Measurements from ENCODE around the gene UAP1L1.
"Not testable (repeated sequence)": the region's sequence is repeated elsewhere in the genome, so short reads cannot be mapped to it uniquely, and the experiment has no call there.

Gene UAP1L1

GRCh38 chr9:137057545-137057944 is 19.8 kb upstream of the UAP1L1 start:
- no peak for DNase-seq

GRCh38 chr9:137058521-137059234 is 18.6 kb upstream of the UAP1L1 start:
- DNase-seq = no peak

DNA sequence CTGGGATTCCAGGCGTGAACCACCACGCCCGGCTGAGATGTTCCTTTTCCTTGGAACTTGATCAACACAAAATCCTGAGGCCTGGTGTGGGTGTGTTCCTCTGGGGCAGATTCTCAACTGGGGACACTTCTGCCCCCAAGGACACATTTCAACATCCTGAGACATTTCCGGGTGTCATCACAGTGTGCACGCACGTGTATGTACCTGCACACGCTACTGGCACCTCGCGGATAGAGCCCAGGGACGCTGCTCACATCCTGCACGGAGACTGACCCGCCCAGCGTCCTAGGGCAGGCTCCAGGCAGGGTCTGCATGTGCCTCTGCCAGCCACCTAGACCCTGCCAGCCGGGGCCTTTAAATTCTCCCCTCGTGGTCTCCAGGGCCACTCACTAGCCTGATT is 14.9 kb upstream of the UAP1L1 start:
- DNase-seq = no peak

DNA sequence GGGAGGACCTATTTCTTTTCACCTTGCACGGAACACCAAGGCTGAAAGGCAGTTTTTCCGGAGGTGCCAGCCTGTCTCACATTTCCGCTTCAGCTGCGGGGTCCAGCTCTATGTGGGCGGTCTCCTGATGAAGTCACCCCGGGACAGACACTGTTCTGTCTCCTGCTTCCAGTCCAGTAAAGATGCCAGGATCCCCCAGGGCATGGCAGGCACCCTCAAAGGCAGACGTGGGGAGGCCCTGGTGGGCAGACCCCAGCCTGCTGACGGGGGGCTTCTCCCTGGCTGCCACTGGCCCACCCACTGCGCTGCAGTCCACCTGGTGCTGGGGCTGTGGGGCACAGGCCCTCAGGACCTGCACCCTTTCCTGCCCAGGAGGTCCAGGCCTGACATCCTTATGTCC is 14.5 kb upstream of the UAP1L1 start:
- DNase-seq = not testable (repeated sequence)

GRCh38 chr9:137063311-137064026 is 13.8 kb upstream of the UAP1L1 start:
- no peak for DNase-seq

- DNase-seq = peak; percentile 26 to 51 (median 46)
Measured at GRCh38 chr9:137064027-137064879, 13.1 kb upstream of the UAP1L1 start.

GRCh38 chr9:137064880-137065164 is 12.5 kb upstream of the UAP1L1 start:
- DNase-seq = no peak

GRCh38 chr9:137065336-137065967 is 11.9 kb upstream of the UAP1L1 start:
- no peak for DNase-seq

DNA sequence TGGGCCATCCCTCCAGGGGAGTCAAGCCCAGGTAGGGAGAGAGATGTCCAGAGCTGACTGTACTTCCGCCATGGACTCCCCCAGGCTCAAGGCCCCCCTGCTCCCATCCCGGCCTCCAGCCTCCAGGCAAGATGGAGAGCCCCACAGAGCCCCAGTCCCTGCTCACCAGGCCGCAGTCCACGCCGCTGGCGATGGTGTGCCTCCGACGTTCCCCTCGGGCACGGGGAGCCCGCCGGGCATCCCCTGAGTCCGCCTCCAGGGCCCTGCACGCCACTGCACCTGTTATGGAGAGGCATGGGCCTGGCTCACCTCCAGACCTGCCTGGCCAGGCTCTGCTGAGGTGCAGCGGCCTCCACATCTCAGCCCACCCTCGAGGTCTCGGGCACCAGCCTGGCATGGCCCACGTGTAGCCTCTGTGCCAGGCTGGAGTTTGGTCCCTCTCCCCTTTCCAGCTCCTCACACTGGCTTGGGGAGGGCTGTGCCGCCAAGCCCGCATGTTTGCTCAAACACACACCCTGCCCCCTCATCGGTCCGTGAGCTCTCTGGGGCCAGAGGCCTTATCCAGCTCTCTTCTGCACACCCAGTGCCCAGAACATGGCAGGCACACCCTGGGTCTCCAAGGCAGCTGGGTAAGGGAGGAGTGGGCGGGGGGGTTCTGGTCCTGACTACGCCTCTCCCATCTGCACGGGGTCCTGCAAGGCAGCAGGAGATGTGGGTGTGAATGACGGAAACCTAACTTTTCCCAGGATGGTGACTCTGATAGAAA is 11.0 kb upstream of the UAP1L1 start:
- no peak for DNase-seq

- peak; percentile 50 to 77 (median 71) for DNase-seq
Measured at GRCh38 chr9:137067860-137068538, 9.3 kb upstream of the UAP1L1 start.

- DNase-seq = no peak
Measured at GRCh38 chr9:137068539-137069507, 8.5 kb upstream of the UAP1L1 start.

- DNase-seq = no peak
Measured at GRCh38 chr9:137069508-137070091, 7.7 kb upstream of the UAP1L1 start.

DNA sequence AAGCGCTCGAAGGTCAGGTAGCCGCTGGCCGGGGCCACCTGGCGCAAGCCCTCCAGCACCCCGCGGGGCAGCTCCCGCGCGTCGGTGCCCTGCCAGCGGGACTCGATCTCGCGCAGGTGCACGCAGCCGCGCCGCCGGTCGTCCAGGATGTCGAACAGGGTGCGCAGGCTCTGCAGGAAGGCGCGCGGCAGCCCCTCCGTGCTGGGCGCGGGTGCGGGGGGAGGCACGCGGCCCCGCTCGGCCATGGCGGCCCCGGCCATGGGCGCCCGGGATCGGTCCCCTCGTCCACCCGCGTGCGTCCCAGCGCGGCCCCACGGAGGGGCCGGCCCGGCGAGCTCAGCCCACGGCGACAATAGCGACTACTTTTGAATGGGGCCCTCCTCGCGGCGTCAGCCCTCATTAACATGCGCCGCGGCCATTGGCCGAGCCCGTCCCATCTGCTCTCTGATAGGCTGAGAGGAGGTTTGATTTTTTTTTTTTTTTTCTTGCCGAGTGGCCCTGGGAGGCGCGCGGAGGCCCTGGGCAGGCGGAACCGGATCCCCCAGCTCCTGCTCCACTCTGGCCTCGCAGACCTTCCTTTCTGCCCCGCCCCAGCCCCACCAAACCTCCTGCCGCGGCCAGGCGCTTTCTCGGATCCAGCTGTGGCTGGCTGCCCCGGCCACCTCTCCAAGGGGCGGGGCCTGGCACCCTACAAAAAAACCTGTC is 7.0 kb upstream of the UAP1L1 start, which contains the start of gene SAPCD2:
TSS of gene SAPCD2 (minus strand) at position 357 of the 705 bp plus-strand sequence. CDS start at position 260, 97 bp downstream.
- peak; percentile 51 to 71 (median 64) for DNase-seq

GRCh38 chr9:137070906-137071275 is 6.4 kb upstream of the UAP1L1 start:
- DNase-seq = no peak

DNA sequence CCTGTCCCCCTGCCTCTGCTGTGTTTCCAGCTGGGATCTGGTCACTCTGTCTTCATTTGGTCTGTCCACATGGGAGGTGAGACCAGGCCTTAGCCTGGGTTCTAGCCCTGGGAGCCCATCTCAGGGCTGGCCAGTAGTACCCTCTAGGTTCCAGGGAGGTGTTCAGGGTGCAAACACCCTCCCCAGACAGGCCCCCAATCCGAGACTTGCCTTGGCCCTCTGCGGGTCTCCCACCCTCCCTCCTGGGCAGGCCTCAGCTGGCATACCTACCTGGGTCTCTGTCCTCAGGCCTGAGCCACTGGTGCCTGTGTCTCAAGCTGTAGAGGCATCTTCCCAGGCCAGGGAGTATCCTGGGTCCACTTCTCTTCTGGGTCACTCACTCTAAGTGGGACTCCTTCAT is 6.0 kb upstream of the UAP1L1 start:
- no peak for DNase-seq

DNA sequence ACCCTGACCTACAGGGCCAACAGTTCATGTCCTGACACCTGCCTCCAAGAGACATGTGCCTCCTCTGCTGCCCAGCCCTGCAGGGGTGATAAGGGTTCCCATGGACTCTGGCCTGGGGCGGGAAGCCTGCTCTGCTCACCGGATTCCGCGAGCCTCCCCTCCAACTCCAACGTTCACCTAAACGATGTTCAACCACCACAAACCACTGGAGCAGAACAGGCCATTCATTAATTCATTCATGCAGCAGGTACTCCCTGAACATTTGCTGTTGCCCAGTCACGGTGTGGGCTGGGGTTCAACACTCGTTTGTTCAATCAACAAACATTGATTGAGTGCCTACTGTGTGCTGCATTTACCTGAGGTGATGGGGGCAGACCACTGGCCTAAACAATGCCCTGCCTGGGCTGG is 3.3 kb upstream of the UAP1L1 start:
- DNase-seq = no peak

DNA sequence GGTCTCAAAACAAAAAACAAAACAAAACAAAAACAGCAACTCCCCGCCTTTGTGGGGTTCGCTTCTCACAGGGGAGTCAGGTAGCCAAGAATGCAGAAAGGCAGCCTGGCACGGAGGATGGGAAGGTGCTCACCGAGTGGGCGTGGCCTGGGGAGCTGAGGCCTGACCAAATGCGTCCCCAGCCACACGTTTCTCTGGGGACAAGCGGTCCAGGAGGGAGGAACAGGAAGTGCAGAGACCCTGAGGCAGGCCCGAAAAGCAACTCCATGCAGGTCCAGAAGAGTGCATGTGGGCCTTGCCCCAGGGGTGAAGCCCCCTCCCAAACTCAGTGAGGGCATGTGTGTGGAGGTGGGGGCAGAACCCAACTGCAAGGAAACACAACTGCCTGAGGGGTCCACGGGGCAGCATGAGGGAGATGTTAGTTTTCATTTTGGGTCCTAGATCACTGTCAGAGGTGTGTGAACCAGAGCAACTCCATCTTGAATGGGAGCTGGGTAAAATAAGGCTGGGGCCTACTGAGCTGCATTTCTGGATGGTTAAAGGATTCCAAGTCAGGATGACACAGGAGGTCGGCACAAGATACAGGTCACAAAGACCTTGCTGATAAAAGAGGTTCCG is 2.6 kb upstream of the UAP1L1 start:
- DNase-seq = no peak

DNA sequence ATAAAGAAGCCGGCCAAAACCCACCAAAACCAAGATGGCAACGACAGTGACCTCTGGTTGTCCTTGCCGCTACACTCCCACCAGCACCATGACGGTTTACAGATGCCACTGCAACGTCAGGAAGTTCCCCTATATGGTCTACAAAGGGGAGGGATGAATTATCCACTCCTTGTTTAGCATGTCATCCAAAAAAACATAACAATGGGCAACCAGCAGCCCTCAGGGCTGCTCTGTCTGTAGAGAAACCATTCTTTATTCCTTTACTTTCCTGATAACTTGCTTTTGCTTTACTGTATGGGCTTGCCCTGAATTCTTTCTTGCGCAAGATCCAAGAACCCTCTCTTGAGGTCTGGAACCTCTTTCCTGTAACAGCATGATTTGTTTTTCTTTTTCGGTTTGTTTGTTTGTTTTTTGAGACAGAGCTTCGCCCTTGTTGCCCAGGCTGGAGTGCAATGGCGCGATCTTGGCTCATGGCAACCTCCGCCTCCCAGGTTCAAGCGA is 2.0 kb upstream of the UAP1L1 start:
- no peak for DNase-seq

DNA sequence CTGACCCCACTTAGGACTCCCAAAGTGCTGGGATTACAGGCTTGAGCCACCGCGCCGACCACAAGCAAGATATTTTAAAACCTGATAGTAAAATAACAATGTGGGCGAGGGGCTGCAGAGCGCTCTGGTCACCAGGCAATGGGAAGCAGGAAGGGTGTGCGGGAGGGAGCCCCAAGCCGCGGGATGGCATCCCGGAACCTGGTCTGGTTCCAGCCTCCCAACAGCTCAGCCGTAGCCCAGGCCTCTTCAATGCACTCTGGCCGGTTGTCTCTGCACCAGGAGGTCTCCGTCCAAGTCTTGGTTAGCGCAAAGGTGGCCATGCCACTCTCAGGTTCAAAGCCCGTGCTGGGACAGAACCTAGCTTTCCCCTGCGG is 694 bp upstream of the UAP1L1 start:
- DNase-seq = no peak
